HG02852 (cell line): Measurements from ENCODE around the gene GADD45B.
"Not testable (repeated sequence)": the region's sequence is repeated elsewhere in the genome, so short reads cannot be mapped to it uniquely, and the experiment has no call there.

Experiments
- ATAC-seq: cut with Tn5 transposase; IDR thresholded peaks from one replicate; pipeline ENCODE4 v1.9.1; 2021; ENCODE audit warnings: mild to moderate bottlenecking, moderate library complexity; ENCODE audit not compliant: unreplicated experiment

GADD45B gene

DNA sequence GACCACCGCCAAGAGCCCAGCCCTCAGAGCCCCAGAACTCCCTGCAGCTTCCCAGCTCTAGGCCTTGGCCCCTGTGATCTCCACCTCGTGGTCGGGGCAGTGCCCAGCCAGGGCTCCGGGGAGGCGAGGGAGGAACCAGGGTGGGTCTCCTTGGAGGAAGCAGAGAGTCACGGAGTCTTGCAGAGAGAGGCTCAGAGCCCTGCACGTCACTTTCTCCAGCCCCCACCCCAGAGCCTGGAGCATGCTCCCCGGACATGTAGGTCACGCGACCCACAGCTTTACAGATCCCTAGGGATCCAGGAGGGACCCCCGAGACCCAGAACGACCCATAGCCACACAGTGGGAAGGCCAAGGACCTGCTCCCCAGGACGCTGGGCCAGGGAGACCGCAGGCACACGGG lies 11.9 kb downstream of the GADD45B start:
- no peak for ATAC-seq

DNA sequence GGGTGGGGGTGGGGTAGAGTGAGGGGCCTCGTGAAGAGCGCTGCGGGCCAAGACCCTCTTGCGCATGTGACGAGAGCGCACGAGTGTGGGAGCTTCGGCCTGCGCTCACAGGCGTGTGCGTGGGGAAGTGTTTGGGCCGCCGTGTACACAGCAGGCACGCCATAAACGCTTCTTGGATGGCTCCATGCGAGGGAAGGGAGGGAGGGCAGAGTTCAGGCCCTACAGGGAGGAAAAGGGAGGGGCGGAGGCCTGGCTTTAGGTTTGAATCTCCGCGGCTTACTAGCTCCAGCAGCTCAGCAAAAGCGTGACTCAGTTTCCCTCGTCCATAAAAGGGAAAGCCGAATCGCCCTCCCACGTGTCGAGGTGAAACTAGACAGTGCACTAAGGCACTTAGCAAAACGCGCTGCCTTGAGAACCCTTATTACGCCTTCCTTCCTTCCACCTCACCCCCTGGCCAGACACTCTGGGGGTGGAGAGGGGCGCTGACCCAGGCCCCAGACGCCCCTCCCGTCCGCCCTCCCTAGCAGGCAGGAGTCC lies 12.5 kb downstream of the GADD45B start:
- ATAC-seq, result no peak

DNA sequence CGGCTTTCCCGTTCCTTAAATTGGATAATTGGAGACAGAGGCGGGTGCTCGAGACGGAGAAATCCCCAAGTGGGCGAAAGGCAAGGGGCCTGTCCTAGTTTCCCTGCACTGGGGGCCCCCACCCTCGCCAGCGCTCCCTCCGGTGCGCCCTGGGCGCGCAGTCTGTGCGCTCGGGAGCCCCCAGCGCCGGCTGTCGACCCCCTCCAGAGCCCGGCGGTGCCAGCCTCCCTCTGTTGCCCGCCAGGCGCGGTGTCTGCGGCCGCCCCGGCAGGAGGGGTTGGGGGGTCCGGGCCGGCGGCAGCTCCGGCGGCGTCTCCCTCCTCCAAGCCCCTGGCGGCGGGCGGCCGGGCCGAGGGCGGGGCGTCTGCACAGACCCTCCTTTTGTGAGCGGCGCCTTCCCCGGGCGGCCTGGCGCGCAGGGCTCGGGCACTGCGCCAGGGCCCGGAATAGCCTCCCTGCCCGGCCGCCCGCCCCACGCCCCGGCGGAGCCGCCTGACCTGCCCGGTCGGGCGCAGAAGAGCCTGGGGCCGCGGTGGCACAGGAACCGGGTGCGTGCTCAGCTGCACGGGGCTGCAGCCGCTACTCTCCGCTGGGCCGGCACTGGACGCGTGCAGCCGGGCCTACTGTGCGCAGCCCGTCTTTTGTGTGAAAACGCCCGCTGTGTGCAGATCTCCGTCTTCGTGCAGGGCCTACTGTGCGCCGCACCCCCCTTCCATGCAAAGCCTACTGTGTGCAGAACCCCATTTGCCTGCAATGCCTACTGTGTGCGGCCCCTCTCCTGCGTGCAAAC lies 13.2 kb downstream of the GADD45B start:
- ATAC-seq, result no peak

DNA sequence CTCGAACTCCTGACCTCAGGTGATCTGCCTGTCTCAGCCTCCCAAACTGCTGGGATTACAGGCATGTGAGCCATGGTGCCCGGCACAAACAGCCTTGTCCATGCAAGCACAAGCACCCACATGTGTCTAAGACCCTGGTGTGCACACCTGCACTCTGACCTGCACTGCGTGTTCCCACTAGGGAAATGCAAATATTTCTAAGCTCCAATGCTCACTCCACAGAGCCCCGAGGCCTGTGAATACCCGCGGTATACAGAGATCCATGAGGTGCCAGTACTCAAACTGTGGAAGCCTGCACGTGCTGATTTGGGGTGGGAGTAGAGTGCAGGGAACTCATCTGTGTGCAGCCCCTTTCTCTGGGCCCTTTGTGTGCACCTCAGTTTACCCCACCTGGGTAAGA lies 14.7 kb downstream of the GADD45B start:
- ATAC-seq, result no peak

DNA sequence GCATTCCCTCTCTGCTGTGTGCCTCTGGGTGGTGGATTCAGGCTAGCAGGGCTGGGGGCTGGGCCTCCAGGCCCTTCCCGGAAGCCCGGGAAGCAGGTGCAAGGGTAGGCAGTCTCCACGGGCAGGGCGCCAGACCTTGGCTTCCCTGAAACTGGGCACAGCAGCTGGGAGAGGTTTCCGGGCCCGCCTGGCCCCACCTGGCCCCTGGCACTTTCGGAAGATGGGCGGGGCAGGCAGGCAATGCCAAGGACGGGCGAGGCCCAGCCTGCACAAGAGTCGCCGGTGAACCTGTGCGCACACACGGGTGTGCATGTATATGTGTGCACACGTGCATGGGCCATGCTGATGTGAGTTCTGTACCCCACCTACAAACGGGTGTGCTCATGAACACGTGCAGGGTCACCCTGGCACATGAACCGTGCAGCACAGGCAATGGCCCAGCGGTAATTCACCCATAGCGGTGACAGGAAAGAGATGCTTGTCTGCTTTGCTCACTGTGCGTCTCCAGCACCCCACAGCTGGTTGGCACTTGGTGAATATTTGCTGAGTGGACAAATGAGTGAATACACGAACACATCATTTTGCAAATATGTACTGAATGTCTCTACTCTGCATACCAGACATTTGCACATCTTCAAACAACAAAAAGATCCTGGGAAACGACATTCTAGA lies 15.3 kb downstream of the GADD45B start:
- ATAC-seq, result no peak

DNA sequence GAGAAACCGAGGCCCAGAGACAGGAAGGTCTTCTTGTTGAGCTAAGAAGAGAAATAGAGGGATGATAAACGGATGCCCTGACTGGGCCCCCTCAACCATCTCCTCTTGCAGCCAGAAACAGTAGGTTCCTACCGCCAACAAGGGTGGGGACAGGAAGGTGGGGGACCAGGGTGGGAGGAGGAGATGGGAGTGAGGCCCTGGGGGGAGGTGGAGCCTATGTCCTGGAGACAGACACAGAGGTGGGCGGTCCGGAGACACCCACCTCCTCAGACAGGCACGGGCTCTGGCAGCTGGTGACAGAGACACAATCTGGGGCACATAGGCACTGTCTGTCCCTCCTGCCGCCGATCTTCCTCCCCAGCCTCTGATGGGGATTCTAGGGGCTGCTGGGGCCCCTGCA lies 16.9 kb downstream of the GADD45B start:
- no peak for ATAC-seq

DNA sequence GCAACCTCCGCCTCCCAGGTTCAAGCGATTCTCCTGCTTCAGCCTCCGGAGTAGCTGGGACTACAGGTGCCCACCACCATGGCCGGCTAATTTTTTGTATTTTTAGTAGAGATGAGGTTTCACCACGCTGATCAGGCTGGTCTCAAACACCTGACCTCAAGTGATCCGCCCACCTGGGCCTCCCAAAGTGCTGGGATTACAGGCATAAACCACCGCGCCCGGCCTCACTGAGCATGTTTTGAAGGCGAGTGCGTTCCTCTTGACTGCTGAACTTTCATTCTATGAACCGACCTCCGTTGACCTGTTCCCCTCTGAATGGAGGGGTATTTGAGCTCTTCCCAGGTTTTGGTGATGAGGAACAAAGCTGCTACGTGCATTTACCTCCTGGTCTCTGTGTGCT lies 17.5 kb downstream of the GADD45B start:
- not testable (repeated sequence) for ATAC-seq

DNA sequence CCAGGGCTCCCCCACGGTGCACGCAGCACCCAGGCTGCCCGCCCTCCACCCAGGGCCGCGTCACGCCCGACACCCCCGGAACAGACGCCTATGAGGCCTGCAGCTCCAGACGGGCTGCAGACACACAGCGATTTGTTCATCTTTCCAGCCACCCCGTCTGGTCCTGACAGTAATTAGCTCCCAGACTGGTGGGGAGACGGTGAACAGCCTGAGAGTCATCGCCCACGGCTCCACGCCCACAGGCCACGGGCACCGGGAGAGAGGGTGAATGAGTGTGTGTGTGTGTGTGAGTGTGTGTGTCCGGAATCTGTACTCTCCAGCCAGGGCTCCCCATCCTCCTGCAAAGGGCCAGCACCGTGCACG lies 18.1 kb downstream of the GADD45B start:
- no peak for ATAC-seq

DNA sequence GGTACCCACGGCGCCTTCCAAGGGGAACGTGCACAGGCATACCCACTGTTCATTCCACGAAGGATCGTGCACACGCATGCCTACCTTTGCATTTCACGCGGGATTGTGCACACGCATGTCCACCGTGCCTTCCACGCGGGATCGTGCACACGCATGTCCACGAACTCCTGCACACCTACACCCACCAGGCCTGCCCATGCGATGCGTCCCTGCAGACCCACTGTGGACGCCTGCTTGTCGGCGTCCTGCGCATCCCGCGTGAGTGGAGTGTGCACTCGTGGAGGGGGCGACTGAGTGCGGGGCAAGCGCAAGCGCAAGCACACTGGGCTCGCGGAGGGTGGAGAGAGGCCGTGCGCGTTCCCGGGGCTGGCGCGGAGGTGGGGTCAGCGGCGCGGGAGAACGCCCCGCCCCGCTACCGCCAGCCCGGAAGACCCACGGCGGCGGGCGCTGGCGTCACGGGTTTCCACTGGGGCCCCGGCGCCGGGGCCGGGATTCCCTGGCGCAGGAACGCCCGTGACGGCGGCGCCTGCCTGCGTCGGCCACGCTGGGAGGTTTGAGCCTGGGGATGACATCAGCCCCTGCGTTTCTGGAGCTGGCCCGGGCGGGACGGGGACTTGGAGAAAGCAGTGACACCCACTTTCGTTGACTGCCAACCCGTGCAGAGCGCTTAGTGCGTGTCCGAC lies 18.7 kb downstream of the GADD45B start:
- ATAC-seq, result no peak

DNA sequence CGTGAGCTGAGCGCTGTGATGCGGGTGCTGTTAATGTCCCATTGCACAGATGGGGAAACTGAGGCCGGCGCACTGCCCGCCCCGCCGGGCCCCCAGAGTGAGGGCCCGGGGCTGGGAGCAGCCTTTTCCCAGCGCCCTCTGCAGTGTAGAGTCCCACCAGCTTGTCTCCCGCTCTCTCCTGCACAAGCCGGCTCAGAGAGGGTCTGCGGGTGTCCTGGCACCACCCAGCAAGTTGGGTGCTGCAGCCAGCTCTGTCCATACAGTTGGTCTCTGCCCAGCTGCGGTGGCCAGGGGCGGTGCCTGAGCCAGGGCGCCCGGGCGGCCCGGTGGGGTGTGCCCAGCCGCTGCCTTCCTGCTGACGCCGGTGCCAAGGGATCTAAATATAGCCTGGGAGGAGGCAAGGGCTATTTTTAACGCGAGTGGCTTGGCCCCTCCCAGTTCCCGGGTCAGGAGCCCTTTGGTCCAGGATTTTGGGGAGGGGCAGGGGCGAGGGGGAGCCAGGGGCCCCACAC lies 19.3 kb downstream of the GADD45B start:
- no peak for ATAC-seq

DNA sequence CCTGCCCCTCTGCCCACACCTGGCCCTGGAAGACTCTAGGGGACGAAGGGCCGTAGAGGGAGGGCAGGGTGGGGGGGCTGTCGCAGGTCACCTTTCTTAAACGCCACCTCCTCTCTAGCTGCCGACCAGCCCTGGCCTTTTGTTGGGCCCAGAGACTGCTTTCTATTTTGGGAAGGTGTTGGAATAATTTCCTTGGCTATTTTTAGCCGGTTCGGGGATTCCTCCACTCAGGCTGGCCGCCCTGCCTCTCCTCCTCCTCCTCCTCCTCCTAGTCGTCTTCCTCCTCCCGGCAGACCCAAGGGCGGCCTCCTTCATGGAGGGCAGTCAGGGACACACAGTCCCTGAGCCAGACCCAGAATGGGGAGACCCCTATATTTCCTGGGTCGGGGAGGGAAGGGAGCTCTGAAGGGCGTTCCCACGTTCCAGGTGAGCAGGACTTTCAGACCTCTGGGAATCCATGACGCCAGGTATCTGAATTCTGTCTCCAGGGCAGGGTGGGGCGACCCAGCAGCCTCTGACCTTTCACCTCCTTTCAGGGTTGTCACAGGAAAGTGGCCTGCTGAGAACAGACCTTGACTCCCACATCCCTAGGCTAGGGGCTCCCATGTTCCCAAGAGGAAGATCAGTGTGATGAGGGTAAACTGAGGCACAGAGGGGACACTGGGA lies 19.9 kb downstream of the GADD45B start:
- no peak for ATAC-seq

DNA sequence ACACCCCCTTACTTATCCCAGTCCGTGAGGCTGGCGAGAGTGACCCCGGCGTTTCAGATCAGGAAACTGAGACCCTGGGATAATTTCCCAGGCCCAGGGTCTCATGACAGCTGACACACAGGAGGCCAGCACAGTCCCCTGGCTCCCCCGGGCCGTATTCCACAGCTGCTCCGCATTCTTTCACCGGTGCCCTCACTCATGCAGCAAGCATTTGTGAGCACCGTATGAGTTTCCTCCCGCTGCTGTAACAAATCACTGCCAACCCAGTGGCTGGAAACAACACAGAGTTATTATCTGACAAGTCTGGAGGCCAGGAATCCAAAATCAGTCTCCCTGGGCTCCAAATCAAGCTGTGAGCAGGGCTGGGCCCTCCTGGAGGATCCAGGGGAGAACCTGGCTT lies 21.3 kb downstream of the GADD45B start:
- ATAC-seq, result no peak

DNA sequence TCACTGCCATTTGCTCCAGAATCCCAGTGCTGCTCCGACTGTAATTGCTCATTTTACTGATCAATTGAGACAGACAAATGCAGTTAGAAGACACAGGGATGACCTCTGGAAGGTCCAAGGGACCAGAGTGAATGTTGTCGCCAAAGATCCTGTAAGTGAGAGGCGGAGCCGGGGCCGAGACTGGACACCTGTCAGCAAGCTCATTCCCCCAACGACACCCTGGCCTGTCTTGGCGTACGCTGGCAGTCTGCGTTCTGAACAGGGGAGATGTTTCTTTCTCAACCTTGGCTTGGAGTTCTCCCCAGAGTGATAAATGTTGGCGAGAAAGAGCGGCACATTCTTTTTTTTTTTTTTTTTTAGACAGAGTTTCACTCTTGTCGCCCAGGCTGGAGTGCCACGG lies 24.2 kb downstream of the GADD45B start:
- ATAC-seq, result no peak

DNA sequence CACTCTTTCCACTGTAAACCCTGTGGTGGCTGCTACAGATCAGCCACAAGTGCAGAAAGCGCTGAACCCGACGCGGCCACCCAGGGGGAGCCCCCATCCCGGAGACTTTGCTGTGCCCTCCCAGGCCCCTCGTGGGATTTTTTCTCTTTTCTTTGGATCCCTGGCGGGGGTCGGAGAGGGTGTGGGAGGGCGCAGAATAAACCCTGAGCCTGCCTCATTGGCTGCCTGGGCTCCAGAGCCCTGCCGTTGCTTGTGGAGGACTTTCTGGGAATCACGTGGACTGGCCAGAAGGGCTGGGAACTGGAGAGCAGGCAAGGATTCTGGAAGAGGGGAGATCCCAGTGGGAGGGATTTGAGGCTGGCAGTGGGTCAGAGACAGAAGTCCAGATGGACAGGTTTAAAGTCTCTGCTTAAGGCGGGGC lies 24.9 kb downstream of the GADD45B start:
- ATAC-seq, result no peak

DNA sequence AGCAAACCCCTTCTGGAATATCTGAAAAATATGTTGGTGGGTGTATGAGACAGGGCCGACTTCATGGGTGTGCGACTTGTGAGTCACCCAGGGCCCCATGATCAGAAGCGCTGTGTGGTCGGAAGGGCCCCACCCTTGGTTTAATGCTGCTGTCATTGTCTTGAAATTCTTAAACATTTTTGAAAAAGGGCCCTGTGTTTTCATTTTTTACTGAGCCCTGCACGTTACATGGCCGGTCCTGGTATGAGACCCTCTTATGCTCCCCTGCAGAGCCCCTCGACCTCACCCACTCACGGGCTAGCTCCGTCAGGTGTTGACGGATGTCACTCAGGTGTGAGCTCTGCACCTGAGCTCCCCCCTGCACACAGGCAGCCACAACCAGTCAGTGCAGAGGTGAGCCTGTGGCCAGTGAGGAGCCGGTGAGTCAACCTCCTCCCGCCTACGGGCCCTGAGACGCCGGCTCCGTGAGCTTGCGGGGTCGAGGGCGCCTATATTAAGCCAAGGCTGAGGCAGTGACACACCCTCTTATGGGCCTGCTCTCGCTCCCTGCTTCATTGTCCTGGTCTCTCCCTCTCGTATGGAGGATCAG lies 27.7 kb downstream of the GADD45B start:
- no peak for ATAC-seq

DNA sequence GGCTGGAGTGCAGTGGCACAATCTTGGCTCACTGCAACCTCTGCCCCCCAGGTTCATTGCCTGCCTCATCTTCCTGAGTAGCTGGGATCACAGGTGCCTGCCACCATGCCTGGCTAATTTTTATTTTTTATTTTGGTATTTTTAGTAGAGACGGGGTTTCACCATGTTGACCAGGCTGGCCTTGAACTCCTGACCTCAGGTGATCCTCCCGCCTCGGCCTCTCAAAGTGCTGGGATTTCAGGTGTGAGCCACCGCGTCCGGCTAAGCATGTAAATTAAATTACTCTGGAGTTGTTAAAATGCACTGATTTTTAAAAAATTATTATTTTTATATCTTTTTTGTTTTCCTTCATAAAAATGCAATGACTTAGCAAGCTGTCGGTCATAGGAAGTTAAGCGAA lies 30.7 kb downstream of the GADD45B start:
- not testable (repeated sequence) for ATAC-seq

DNA sequence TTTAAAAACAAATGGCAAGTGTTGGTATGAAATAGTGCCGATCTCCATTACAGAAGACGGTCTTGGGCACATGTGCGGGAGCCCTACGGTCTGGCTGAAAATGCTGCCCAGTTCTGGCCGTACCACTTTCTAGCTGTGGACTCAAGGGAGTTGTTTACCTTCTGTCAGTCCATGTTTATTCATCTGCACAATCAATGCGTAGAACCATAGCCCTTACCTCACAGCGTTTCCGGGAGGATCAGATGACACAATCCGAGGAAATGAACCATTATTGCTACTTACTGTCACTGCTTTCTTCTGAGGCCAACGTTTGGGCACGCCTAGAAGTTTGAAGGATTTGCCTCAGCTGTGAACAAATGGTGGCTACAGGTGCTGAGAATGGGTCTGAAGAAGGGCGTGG lies 31.2 kb downstream of the GADD45B start:
- ATAC-seq, result no peak

DNA sequence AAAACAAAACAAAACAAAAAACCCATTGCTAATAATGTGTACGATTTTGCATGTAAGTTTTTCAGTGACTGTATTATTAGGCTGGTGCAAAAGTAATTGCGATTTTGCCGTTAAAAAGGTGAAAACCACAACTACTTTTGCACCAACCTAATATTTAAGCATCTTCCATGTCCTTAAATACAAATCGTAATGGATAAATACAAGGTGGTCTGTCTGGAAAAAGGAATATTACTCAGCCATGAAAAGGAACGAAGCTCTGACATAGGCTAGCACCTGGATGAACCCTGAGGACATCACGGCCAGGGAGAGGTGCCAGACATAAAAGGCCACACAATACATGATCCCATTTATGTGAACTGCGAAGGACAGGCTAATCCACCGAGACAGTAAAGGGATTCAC lies 33.2 kb downstream of the GADD45B start:
- no peak for ATAC-seq

DNA sequence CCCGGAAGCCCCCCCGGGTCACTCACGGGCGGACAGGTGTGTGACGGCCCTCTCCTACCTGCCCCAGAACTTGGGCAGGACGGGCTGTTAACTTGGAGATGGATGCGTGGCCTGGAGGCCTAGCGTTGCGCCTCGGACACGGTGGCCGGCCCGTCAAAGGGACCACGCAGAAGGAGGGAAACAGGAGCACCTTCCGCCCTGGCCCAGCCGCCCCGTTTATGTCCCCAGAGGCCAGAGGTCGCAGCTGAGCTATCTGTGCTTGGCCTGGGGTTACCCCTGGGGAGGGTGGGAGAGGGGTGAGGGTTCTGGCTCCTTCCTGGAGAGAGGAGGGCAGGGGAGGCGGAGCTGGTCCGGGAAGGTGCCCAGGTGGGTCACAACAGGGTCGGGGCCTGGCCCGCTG lies 35.6 kb downstream of the GADD45B start:
- ATAC-seq, result no peak

DNA sequence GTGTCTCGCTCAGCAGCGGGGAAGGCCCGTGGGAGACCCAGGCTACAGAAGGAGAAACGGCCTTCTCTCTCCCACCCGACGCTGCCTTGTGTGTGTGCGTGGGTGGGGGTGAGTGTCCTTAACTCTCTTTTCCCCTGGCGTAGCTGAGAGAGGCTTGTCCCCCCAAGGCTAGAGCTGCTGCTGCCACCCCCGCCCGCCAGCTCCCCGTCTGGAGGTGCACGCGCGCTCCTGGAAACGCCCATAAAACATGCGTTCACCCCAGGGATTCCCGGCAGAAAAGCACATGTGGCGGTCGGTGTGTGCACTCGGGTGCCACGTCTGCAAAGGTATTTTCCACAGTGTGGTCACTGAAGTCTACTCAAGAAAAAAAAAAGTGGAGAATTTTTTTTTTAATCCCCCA lies 36.1 kb downstream of the GADD45B start:
- no peak for ATAC-seq
